ENCODE data around the gene GALNS. TPM values are rescaled to one million over a fixed set of nuclear protein-coding genes. Genes with fewer than 3 reads are reported as not detected.

GALNS gene
- total and polyA plus RNA-seq, 2 of the 8 experiments (the other 6 are each of a cell fraction or from before 2014, with no cell fraction given): 8.9 to 17.8 TPM

DNA sequence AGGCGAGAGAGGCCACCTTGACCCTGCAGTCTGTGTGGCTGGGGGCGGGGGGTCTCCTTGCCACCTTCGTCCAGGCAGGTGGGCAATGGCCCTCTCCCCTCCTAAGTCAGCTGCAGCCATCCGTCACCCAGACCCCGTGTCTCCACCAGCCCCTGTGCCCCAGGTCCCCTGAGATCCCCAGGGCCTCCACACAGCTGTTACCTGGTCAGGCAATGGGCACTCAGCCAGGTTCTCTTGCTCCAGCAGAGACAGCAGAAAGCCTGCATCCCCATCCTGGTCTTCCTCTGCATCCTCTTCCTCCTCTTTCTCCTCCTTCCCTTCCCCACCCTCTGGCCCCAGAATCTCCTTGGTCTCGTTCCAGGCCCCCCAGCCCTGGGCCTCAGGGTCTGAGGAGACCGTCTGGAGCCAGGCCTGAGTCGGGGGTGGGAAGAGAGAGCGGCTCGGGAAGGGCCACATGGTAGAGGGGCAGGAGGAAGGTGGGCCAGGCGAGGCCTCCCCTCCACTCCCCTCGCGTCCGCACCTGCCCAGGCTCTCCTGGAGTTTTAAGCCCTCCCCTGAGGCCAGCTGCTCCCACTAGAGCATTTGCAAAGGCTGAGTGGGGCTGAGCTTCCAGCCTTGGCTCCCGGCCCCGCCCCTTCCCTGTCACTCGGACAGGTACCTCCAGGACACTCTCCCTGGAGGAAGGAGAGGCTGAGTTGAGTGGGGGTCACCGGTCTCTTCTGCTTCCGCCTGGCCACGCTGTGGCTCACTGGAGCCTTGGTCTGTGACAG is 9.6 kb upstream of the GALNS start, which contains the start of gene PABPN1L:
TSS of gene PABPN1L (minus strand) at position 510 of the 770 bp plus-strand sequence. CDS start at position 456, 54 bp downstream.
- H3K9me3 ChIP-seq (ENCODE audit: insufficient read depth in 2 of 2, low read depth in 1 of 2, low read length in 1 of 2): no peaks in the 10 kb centered on the region

More for the DNA sequence above, 9.6 kb upstream of the GALNS start, which contains the start of gene PABPN1L:
- H3K4me2 ChIP-seq (ENCODE audit: insufficient read depth in 1 of 2, low read depth in 2 of 2, low read length in 2 of 2): no peak within 1 kb of the TSS
- peaks cover 0 to 3% (median under 1%) of the 10 kb centered on the region in 4 experiments; a peak in 1 of 8 replicates for H3K36me3 ChIP-seq (ENCODE audit: control insufficient read depth in 2 of 4, insufficient read depth in 4 of 4, low read length in 3 of 4)
- H4K91ac ChIP-seq (replicated peaks; ENCODE audit: insufficient read length, low read length): no peak within 1 kb of the TSS
- H3K79me2 ChIP-seq (ENCODE audit: control insufficient read depth in 1 of 2, insufficient read depth in 2 of 2, low read length in 2 of 2): no peaks in the 10 kb centered on the region
- no peaks in the 10 kb centered on the region for H3K23me2 ChIP-seq (ENCODE audit: low read depth, low read length)
- CTCF ChIA-PET (ENCODE audit: partially characterized antibody): interaction anchor here (0.6 to 4.1 kb wide), 3 partner anchors 8 to 301 kb away, joined by 3 to 18 read pairs (median 3); no protein-coding TSS in a partner anchor
- no peak within 1 kb of the TSS for H2BK120ac ChIP-seq (replicated peaks; ENCODE audit: low read depth, low read length)
- H3K4me1 ChIP-seq (replicated peaks in 1 of 4; ENCODE audit: control insufficient read depth in 3 of 4, insufficient read depth in 4 of 4, low read length in 3 of 4): no peaks in the 10 kb centered on the region; a peak in 1 of 7 replicates
- H2BK12ac ChIP-seq (ENCODE audit: low read depth, low read length): no peak within 1 kb of the TSS
- H3K18ac ChIP-seq (ENCODE audit: extremely low read depth, low read length): no peak within 1 kb of the TSS
- no peak within 1 kb of the TSS for H3K27ac ChIP-seq (ENCODE audit: low read depth, low read length)
- no peak within 1 kb of the TSS for H2BK15ac ChIP-seq (ENCODE audit: low read length)
- no peak within 1 kb of the TSS; a peak in 1 of 7 replicates for H3K9ac ChIP-seq (replicated peaks in 1 of 4; ENCODE audit: extremely low read depth in 1 of 4, low read depth in 3 of 4, low read length in 3 of 4)
- H3K4me3 ChIP-seq (ENCODE audit: extremely low read depth in 1 of 4, insufficient read depth in 2 of 4, low read depth in 3 of 4, low read length in 4 of 4): no peak within 1 kb of the TSS
- H2BK5ac ChIP-seq (ENCODE audit: low read depth, low read length): no peak within 1 kb of the TSS
- no peak within 1 kb of the TSS for H3K23ac ChIP-seq (ENCODE audit: insufficient read length)
- H4K8ac ChIP-seq (ENCODE audit: extremely low read depth, insufficient read depth, low read length): peak within 1 kb of the TSS; percentile 68; the same call in 1 of the 2 replicates
- POLR2A ChIA-PET (ENCODE audit: partially characterized antibody): interaction anchor here (1.0 kb wide), 1 partner anchor 60 kb away, joined by 3 read pairs; no protein-coding TSS in a partner anchor
- H3K56ac ChIP-seq (replicated peaks; ENCODE audit: insufficient read length, low read depth, low read length): no peak within 1 kb of the TSS
- WGBS, 2 experiments (ENCODE audit: extremely low coverage in 1 of 2, insufficient coverage in 1 of 2, insufficient read length in 1 of 2, insufficient replicate concordance in 2 of 2, low coverage in 1 of 2, low lambda C conversion rate in 2 of 2, missing lambda C conversion rate in 1 of 2): 86% methylated on average over 16 of the region's 20 CpGs; no CpG with 5 or more reads in 1 of the 2 experiments
- H2BK20ac ChIP-seq (ENCODE audit: low read length): no peak within 1 kb of the TSS
- no peak within 1 kb of the TSS for H3K14ac ChIP-seq (ENCODE audit: insufficient read length)
- no peak for DNase-seq (ENCODE audit: low read depth in 1 of 2, low spot score in 2 of 2)
- no peak for FAIRE-seq
- no peaks in the 10 kb centered on the region for H3K79me1 ChIP-seq (ENCODE audit: low read depth, low read length)
- H4K5ac ChIP-seq (ENCODE audit: insufficient read length, low read depth, low read length): no peak within 1 kb of the TSS
- no peak within 1 kb of the TSS for H3K4ac ChIP-seq (replicated peaks; ENCODE audit: insufficient read length, low read depth, low read length)
- no peaks in the 10 kb centered on the region for H4K20me1 ChIP-seq (replicated peaks in 1 of 2; ENCODE audit: control insufficient read depth in 1 of 2, insufficient read depth in 2 of 2, low read length in 2 of 2)
- no peak within 1 kb of the TSS for H2AK5ac ChIP-seq (ENCODE audit: low read depth, low read length)
- TF ChIP-seq ZNF274 (IDR thresholded peaks at IDR 0.05; ENCODE audit: borderline replicate concordance, extremely low read depth, low read length) (no peak), RNF2 (IDR thresholded peaks at IDR 0.05; ENCODE audit: borderline replicate concordance, low read depth, low read length, missing control alignments, poor library complexity, severe bottlenecking) (no peak), MAFK (IDR thresholded peaks at IDR 0.05; ENCODE audit: low read depth, low read length) (no peak), YY1 (IDR thresholded peaks at IDR 0.05; ENCODE audit: low read depth, low read length) (no peak), JUND (IDR thresholded peaks at IDR 0.05; ENCODE audit: low read length) (no peak), FOSL1 (IDR thresholded peaks at IDR 0.05; ENCODE audit: insufficient read depth, low read depth, low read length) (no peak)
- no peaks in the 10 kb centered on the region for H3K27me3 ChIP-seq (replicated peaks in 1 of 4; ENCODE audit: control insufficient read depth in 3 of 4, extremely low read depth in 1 of 4, insufficient read depth in 3 of 4, low read length in 3 of 4)
- H2AFZ ChIP-seq (ENCODE audit: low read length): no peak within 1 kb of the TSS
